Endodermal cell (in vitro differentiated cells): ENCODE results near the gene PPP1R18. TPM values are rescaled to one million over a fixed set of nuclear protein-coding genes. Genes with fewer than 3 reads are reported as not detected.

Experiments used
- DNase-seq: peaks from one replicate; pipeline ENCODE4 v3.0.0-alpha.2; 2017
- H3K27ac ChIP-seq: 2 replicates; pipeline ENCODE4 v1.5.1; 2013; ENCODE audit warnings: mild to moderate bottlenecking, low read depth, low read length, moderate library complexity
- H3K27me3 ChIP-seq: 2 replicates; pipeline ENCODE4 v1.6.1; 2013; ENCODE audit warnings: mild to moderate bottlenecking, low read length, moderate library complexity; ENCODE audit not compliant: insufficient read depth, control insufficient read depth, poor library complexity, severe bottlenecking
- H3K36me3 ChIP-seq: 2 replicates; pipeline ENCODE4 v1.7.0; 2013; ENCODE audit warnings: mild to moderate bottlenecking, low read length, moderate library complexity; ENCODE audit not compliant: control insufficient read depth, insufficient read depth
- H3K4me1 ChIP-seq: one replicate; pipeline ENCODE4 v1.7.0; 2013; ENCODE audit warnings: low read length; ENCODE audit not compliant: control insufficient read depth, insufficient read depth
- H3K4me3 ChIP-seq: 2 replicates; pipeline ENCODE4 v1.5.1; 2013; ENCODE audit warnings: mild to moderate bottlenecking, low read length, moderate library complexity
- H3K9ac ChIP-seq: 2 replicates; pipeline ENCODE4 v1.6.1; 2013; ENCODE audit warnings: mild to moderate bottlenecking, low read length, moderate library complexity; ENCODE audit not compliant: poor library complexity, severe bottlenecking; ENCODE audit errors: extremely low read depth
- H3K9me3 ChIP-seq: 2 replicates; pipeline ENCODE4 v1.6.1; 2013; ENCODE audit warnings: mild to moderate bottlenecking, low read length, moderate library complexity; ENCODE audit not compliant: control insufficient read depth
- H3K27ac Mint-ChIP-seq: 2 replicates; pipeline ENCODE4 v1.8.0; 2020; ENCODE audit warnings: mixed read lengths
- H3K27me3 Mint-ChIP-seq: 2 replicates; pipeline ENCODE4 v1.8.0; 2021; ENCODE audit warnings: mild to moderate bottlenecking, mixed read lengths; ENCODE audit not compliant: insufficient read depth
- H3K36me3 Mint-ChIP-seq: 2 replicates; pipeline ENCODE4 v1.8.0; 2020; ENCODE audit warnings: low read depth, mixed read lengths
- H3K4me1 Mint-ChIP-seq: 2 replicates; pipeline ENCODE4 v1.8.0; 2020; ENCODE audit warnings: mixed read lengths
- H3K4me3 Mint-ChIP-seq: 2 replicates; pipeline ENCODE4 v1.8.0; 2020; ENCODE audit warnings: mild to moderate bottlenecking, moderate library complexity, mixed read lengths
- H3K9me3 Mint-ChIP-seq: 2 replicates; pipeline ENCODE4 v1.8.0; 2020; ENCODE audit warnings: mild to moderate bottlenecking, mixed read lengths
- WGBS, 2 experiments: methylation state at CpG; one replicate each; pipeline versions ENCODE4 v1.1.5 to v1.1.7; 2013; ENCODE audit warnings: missing lambda C conversion rate in 2 of 2, mixed read lengths in 1 of 2; ENCODE audit not compliant: insufficient coverage in 1 of 2, insufficient read length in 1 of 2; 5-methylcytosine and 5-hydroxymethylcytosine counted together
- total RNA-seq, 2 donors: library from RNA; stranded (reverse); fragmentation: NEBNext Ultra II Directional in 1 of 2; extraction: Animal tissue kit (Norgen Biotek cat#: 25700) in 1 of 2; gene quantifications; 2 replicates in 1 of 2; 3 replicates in 1 of 2; pipeline ENCODE4 v1.2.1, GENCODE V29; 2021
- TF ChIP-seq, protein P1 (sequence below): fragments of 200-600 bp; sonication (generic); conservative IDR thresholded peaks from 2 replicates; pipeline ENCODE4 v1.5.0; 2021; ENCODE audit warnings: antibody characterized with exemption, mild to moderate bottlenecking

PPP1R18 gene
- total RNA-seq, 2 donors from 2014 or later = 27.6 to 31.4 TPM

DNA sequence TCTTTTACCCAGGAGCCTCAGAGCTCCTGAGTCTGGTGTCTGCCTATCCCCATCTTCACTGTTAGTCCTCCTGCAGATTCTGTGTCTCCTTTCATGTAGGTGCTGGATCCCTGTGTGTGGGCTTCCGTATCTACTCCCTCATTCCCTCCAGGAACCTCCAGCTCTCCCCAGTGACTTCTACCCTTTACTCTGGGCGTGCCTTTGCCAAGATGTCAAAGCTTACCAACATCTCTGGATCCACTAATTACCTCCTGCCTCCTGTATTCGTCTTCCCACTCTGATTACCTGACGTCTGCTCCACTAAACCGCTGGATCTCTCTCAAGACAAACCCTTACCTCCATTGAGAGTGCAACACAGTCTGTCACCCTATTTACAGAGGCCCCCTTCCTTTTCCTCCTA lies 41.7 kb downstream of the PPP1R18 start:
- peaks cover 18% of the 10 kb centered on the region for H3K4me1 Mint-ChIP-seq
- peak overlapping the region; percentile 13 for H3K27ac Mint-ChIP-seq
- Histone ChIP-seq H3K4me3 (no peak overlapping the region), H3K27ac (no peak overlapping the region), H3K4me1 (peaks cover 4% of the 10 kb centered on the region), H3K9ac (no peak overlapping the region), H3K27me3 (no peaks in the 10 kb centered on the region), H3K36me3 (peaks cover 61% of the 10 kb centered on the region), H3K9me3 (no peaks in the 10 kb centered on the region)
- peaks cover 50% of the 10 kb centered on the region for H3K36me3 Mint-ChIP-seq
- 90 to 100% methylated on average over 2 to 5 of the region's 5 CpGs for WGBS, 2 experiments
- TF ChIP-seq, protein P1, sequence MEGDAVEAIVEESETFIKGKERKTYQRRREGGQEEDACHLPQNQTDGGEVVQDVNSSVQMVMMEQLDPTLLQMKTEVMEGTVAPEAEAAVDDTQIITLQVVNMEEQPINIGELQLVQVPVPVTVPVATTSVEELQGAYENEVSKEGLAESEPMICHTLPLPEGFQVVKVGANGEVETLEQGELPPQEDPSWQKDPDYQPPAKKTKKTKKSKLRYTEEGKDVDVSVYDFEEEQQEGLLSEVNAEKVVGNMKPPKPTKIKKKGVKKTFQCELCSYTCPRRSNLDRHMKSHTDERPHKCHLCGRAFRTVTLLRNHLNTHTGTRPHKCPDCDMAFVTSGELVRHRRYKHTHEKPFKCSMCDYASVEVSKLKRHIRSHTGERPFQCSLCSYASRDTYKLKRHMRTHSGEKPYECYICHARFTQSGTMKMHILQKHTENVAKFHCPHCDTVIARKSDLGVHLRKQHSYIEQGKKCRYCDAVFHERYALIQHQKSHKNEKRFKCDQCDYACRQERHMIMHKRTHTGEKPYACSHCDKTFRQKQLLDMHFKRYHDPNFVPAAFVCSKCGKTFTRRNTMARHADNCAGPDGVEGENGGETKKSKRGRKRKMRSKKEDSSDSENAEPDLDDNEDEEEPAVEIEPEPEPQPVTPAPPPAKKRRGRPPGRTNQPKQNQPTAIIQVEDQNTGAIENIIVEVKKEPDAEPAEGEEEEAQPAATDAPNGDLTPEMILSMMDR = no peak
- no peaks in the 10 kb centered on the region for H3K27me3 Mint-ChIP-seq
- H3K4me3 Mint-ChIP-seq = no peak overlapping the region
- no peaks in the 10 kb centered on the region for H3K9me3 Mint-ChIP-seq
- no peak for DNase-seq

DNA sequence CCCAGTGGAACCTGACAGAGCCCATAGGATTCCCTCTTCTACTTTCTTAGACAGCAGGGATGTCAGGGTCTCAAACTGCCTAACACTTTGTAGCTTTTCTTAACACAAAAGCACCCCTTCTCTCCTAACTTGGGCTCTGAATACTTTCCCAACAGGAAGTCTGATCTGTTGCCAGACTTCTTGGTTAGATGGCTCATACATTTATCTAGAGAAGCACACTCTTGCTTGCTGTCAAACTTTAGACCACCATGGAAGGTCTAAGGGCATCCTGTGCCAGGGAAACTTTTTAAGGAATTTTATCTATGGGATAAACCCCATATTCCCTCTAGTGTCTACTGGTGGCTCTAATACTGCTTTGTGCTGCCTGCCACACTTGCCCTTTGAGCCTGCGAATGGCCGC lies 42.8 kb downstream of the PPP1R18 start:
- H3K4me3 Mint-ChIP-seq = no peak overlapping the region
- Histone ChIP-seq H3K9me3 (no peaks in the 10 kb centered on the region), H3K4me3 (no peak overlapping the region), H3K27me3 (no peaks in the 10 kb centered on the region), H3K27ac (no peak overlapping the region), H3K4me1 (peaks cover 4% of the 10 kb centered on the region), H3K9ac (no peak overlapping the region), H3K36me3 (peaks cover 67% of the 10 kb centered on the region)
- TF ChIP-seq, protein P1 = no peak
- no peak for DNase-seq
- no peaks in the 10 kb centered on the region for H3K9me3 Mint-ChIP-seq
- no peaks in the 10 kb centered on the region for H3K27me3 Mint-ChIP-seq
- H3K4me1 Mint-ChIP-seq = peaks cover 18% of the 10 kb centered on the region
- H3K36me3 Mint-ChIP-seq = peaks cover 51% of the 10 kb centered on the region
- WGBS, 2 experiments = 82 to 96% methylated on average over 2 of the region's 2 CpGs
- H3K27ac Mint-ChIP-seq = no peak overlapping the region

DNA sequence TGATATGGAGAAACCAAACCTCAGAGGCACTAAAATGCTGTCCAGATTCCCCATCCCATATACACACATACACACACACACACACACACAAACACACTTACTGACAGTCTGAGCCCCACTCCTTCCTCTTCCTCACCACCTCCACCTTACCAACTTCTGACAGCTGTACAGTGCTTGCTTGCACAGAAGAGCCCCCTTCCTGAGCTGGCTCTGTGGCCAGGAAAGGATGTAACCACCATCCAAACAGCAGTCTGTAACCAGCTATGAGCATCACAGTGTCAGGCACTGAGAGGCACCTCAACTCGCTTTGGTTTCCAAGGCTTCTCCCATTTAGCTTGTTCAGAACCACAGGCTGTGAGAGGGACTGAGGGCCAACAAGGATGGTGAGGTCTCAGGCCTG lies 45.4 kb downstream of the PPP1R18 start:
- H3K9me3 Mint-ChIP-seq = no peaks in the 10 kb centered on the region
- H3K36me3 Mint-ChIP-seq = peaks cover 63% of the 10 kb centered on the region
- Histone ChIP-seq H3K27me3 (no peaks in the 10 kb centered on the region), H3K9me3 (no peaks in the 10 kb centered on the region), H3K36me3 (peaks cover 73% of the 10 kb centered on the region), H3K9ac (no peak overlapping the region), H3K27ac (no peak overlapping the region), H3K4me1 (peaks cover under 1% of the 10 kb centered on the region), H3K4me3 (no peak overlapping the region)
- H3K4me1 Mint-ChIP-seq = peaks cover 5% of the 10 kb centered on the region
- DNase-seq = no peak
- WGBS, 2 experiments = 90 to 100% methylated on average over 1 of the region's 1 CpG
- TF ChIP-seq, protein P1 = no peak
- H3K27ac Mint-ChIP-seq = no peak overlapping the region
- H3K27me3 Mint-ChIP-seq = no peaks in the 10 kb centered on the region
- no peak overlapping the region for H3K4me3 Mint-ChIP-seq
